Stimulated activated naive CD8-positive, alpha-beta T cell treated with anti-CD3 and anti-CD28 coated beads, Interleukin-15, Interleukin-2, amounts not matched to agents 100 U/mL and 50 U/mL, for 24 hours (primary cell): ENCODE results near the gene MAST2.
"Not testable (repeated sequence)": the region's sequence is repeated elsewhere in the genome, so short reads cannot be mapped to it uniquely, and the experiment has no call there.

ENCODE experiments used
- ATAC-seq: fragments of 150-1000 bp; cut with Tn5 transposase; one replicate; pipeline ENCODE4 v1.10.0; 2021
- DNase-seq: peaks from one replicate; pipeline ENCODE4 v3.0.0; 2021

Gene MAST2

DNA sequence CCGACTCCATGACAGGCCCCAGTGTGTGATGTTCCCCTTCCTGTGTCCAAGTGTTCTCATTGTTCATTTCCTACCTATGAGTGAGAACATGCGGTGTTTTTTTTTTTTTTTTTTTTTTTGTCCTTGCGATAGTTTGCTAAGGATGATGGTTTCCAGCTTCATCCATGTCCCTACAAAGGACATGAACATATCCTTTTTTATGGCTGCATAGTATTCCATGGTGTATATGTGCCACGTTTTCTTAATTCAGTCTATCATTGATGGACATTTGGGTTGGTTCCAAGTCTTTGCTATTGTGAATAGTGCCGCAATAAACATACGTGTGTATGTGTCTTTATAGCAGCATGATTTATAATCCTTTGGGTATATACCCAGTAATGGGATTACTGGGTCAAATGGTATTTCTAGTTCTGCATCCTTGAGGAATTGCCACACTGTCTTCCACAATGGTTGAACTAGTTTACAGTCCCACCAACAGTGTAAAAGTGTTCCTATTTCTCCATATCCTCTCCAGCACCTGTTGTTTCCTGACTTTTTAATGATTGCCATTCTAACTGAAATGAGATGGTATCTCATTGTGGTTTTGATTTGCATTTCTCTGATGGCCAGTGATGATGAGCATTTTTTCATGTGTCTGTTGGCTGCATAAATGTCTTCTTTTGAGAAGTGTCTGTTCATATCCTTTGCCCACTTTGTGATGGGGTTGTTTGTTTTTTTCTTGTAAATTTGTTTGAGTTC lies 54.5 kb downstream of the MAST2 start:
- DNase-seq, ATAC-seq: not testable (repeated sequence)

DNA sequence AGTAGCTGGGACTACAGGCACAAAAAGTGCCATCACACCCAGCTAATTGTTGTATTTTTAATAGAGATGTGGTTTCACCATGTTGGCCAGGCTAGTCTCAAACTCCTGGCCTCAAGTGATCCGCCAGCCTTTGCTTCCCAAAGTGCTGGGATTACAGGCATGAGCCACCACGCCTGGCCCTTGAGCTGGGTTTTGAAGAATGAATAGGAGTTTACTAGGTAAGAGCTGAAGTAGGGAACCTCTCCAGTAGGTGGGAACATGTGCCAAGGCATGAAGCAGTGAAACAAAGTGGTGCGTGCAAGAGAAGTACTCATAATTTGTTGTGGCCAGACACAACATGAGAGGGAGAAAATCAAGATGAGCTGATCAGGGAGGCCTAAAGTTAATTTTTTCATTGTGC lies 55.8 kb downstream of the MAST2 start:
- DNase-seq (no peak), ATAC-seq (no peak)

DNA sequence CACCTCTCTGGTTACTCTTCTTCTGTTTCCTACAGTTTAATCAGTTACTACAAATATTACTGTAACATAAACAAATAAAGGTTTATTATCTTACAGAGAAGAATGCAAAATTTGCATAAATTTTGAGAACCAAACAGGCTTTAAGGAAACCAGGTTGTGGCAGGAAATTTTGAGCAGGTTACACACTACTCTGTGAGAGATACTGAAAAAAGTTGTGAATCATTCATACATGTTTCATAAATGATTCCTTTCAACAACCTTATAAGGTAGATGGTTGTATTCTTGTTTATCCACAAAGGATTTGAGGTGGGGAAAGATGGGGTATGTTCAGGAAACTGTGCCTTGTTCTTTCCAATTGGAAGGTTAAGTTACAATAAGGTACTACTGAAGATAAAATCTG lies 58.6 kb downstream of the MAST2 start:
- no peak for DNase-seq
- peak; percentile 96 for ATAC-seq

DNA sequence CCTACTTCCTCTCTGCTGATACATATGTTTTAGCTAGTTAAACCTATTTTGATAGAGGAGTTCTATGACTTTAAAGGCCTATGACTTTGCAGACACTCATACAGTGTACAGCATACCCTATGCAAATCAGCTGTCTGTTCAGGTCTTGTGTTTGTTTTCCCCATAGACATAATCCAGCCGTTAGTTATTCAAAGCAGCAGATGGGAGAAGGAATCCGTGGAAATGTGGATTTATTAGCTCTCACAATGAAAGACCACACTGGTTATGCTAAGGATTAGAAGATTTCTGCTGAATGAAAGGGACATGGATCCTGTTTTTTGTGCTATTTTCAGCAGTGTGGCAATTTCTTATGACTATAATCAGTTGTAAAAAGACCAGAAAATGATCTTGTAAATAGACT lies 59.8 kb downstream of the MAST2 start:
- DNase-seq (no peak), ATAC-seq (no peak)

DNA sequence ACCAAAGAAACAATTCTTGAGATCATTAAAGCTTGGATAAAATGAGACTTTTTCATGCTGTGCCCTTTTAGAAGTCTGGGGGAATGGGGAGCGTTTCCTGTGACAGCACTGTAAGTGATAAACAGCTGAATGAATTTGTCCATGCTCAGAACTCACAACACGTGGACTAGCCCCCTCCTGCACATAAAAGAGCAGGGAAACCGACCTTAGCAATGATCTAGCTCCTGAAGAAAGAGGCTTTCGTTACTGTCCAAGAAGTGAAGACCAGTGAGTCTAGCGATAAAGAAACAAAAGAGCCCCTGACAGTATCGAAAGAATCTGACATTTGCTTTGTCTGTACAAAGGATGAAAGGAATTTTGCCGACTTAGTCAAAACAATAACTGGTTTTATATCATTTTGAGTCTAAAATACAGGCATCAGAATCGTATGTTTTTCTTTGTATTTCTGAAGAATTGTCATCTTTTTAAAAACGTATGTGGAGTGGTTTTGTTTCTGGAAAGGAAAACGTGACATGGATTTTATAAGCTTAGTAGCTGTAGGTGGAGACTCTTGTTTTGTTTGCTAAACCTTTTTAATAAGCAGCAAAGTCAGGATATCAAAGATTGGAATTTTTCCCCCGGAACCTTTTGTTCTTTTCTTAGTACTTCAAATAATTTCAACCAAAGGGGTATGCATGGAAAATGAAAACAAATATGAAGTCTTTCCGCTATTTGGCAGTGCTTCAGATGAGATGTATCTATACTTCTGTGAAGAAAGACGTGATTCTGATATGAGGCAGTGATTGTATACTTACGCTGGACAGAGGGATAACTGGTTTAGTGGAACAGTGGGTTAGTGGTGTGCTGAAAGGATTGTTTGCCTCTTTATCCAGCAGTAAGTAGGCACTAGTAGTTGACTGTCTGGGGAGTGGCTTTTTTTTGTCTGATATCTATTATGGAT lies 61.0 kb downstream of the MAST2 start:
- DNase-seq (no peak), ATAC-seq (no peak)

DNA sequence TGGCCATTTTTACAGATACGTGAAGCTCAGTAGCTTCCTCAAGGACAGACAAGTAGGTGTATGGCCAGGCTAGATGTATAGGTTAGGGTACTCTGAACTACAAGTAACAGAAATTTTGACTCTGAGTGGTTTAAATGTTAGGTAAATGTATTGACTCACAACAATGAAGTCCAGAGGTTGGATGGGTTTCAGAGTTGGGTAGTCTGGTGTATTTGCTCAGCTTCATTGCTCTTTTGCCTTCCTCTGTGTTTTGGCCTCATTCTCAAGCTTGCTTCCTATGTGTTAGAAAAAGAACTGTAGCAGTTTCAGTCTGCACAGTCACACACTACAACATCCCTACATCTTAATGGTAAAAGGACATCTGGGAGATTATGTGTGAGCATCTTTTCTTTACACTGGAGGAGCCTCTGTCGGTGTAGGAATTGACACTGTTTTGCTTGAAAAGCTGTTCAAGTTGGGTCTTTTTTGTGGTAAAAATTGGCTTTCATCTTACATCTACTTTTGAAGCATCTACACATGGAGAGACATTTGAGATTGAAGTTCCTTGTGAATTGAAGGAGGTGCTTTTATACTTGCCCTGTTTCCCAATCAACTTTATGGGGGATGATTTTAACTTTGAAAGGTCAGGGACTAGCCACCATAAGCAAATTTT lies 64.4 kb downstream of the MAST2 start:
- DNase-seq (no peak), ATAC-seq (no peak)

DNA sequence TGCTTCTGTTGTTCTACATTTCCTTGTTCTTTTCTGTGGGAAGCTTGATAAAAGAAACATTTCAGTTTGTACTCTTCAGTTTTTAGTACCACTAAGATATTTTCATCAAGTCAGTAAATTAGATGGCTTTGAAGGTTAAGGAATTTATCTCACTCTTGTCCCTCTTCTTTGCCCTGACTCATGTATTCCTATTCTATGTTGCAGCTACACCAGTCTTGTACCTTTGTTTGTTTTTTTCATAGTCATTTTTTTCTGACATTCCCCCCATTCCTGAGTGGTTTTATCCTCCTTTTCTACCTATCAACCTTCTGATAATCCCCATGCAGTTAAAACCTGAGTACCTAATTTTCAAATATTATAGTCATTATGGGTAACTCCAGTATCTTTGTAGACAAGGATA lies 65.4 kb downstream of the MAST2 start:
- no peak for DNase-seq
- no peak for ATAC-seq

DNA sequence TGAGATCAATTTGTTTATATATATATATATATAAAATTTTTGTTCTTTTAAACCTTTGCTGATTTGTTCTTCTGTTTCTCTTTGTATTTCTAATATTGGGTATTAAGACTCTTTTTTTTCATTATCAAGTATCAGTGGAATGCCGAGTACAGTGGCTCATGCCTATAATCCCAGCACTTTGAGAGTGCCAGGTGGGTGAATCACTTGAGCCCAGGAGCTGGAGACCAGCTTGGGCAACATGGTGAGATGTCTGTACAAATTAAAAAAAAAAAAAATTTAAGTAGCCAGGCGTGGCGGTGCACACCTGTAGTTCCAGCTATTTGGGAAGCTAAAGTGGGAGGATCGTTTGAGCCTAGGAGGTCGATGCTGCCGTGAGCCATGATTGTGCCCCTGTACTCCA lies 67.1 kb downstream of the MAST2 start:
- DNase-seq (no peak), ATAC-seq (no peak)

DNA sequence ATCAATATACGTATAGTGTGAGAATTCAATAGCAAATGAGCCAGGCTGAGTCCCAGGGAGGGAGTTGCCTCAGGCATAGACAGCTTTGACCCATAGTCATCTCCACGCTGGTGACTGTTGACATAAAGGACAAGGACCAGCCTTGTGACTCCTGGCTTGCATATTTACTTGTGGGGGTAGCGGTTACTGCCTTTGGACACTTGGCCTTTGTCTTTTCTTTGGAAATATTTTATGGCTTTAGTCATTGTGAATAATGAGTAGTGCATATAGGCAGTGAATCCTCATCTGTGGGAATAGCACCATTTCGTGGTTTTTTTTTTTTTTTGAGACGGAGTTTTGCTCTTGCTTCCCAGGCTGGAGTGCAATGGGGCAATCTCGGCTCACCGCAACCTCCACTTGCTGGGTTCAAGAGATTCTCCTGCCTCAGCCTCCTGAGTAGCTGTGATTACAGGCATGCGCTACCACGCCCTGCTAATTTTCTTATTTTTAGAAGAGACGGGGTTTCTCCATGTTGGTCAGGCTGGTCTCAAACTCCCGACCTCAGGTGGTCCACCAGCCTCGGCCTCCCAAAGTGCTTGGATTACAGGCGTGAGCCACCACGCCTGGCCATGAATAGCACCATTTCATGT lies 68.9 kb downstream of the MAST2 start:
- not testable (repeated sequence) for DNase-seq, ATAC-seq

DNA sequence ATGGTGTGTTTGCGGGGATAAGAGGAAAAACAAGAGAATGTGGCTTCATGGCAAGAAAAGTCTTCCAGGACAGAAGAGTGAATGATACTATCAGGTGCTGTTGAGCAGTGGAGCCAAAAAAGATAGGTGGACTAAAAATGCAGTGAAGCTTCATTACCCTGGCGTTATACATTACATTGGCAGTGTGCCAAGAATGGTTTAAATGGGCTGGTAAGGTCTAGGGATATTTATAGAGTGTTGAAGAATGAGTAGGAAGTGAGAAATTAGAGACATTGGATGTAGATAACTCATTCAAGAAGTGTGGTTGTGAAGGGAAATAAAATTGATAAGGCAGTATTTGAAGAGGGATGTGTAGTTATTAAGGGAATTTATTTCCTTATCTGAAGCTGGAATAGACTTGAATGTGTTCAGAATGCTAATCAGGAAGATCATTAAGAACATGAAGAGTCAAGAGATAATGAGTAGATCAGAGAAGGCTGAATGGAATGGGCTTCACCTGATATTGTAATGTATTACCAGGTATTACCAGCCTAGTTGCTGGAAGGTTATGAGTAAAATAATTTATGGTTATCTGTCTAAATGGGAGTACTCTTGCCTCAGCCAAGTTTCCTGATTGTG lies 72.7 kb downstream of the MAST2 start:
- ATAC-seq, result no peak
- no peak for DNase-seq

DNA sequence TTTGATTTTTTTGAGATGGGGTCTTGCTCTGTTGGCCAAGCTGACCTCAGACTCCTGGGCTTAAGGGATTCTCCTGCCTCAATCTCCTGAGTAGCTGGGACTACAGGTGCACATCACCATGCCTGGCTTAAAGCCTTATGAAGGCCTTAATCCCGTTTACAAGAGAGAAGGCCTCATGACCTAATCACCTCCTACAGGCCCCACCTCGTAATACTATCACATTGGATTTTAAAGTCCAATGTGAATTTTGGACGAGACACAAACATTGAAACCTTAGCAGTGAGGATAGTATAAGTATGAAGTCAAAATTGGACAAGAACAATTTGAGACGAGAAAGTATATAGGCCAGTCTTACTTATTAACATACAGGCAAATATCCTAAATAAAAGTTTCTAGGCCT lies 73.9 kb downstream of the MAST2 start:
- DNase-seq, result no peak
- no peak for ATAC-seq

DNA sequence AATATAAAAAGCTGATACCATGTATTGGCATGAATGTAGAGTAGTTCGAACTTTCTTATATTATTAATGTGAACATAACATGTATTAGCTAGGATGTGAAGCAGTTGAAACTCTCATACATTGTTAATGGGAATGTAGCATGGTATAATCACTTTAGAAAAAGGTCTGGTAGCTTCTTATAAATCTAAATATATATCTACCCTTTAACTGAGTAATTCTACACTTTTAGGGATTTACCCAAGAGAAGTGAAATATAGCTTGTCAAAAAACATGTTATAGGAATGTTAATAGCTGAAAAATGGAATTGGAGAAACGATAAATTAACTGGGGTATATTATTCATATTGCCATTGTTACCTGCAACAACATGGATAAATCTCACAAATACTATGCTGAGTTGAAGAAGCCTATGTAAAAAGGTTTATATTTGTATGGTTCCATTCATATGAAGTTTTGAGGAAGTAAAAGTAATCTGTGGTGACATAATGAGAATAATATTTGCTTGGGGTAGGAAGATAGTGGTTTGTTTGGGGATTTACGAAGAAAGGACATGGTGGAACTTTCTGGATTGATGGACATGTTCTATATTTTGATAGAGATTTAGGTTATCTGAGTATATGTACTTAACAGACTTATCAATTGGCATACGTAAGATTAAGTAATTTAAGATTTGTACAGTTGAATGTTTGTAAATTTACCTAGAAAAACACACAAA lies 76.6 kb downstream of the MAST2 start:
- ATAC-seq, result no peak
- no peak for DNase-seq

DNA sequence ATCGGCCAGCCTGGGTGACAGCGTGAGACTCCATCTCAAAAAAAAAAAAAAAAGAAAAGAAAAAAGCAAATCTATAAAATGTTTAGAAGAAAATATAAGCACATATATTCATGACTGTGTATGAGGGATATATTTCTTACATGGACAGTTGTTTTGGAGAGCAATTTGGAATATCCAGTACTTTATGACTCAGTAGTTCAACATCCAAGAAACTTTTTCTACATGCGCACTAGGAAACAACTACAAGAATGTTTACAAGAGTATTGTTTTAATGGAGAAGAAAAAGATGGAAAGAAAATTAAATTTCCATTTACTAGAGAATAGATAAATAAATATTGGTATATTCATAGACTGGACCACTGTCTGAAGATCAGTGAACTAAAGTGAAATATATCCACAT lies 77.5 kb downstream of the MAST2 start:
- ATAC-seq (no peak), DNase-seq (no peak)

DNA sequence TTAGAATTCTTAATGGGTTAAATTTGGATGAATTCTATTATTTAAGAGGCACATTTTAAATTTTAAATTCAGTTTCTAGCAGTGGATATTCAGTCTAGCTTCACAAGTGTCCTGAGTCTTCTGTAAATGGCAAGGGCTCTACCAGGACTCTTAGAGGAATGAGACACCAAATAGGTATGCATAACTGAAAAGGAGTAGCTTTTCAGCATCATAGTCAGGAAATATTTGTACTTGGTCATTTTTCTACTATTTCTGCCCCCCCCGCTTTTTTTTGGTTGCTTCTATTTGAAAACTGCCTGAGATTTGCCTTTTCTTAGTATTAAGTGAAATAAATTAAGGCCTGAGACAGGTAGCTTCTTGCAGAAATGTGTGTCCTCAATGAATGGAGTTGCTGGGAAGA lies 80.2 kb downstream of the MAST2 start:
- DNase-seq (no peak), ATAC-seq (no peak)

DNA sequence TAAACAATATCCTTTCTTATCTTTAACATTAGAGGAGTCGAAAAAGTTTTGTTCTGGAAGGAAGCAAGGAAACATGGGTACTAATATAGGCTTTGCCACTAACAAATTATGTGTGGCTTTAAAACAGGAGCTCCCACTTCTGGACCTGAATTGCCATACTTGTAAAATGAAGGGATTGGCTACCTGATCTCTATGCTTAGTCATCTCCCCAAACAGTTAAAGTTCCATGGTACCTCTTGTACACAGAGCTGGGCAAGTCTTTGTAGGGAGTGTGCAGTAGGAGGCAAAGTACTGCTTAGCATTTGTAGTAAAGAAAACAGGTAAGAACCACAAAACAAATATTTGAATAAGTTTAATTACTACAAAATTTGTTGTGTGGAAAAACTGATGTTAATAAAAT lies 81.3 kb downstream of the MAST2 start:
- ATAC-seq, result no peak
- DNase-seq, result no peak

DNA sequence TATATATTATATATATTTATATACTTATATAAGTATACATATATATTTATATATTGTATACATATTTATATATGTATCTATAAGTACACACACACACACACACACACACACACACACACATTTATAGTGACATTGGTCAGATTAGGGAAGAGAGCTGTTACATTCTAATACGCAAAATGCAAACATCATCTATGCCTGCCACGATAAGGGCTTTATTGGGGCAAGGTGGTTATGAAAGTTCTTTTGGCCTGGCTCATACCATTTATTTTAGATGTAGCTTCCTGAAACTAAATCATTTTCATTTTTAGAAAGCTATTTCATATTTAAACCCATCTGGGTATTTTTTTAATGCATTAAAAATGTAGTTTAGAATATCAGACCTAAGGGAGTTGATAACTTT lies 82.8 kb downstream of the MAST2 start:
- ATAC-seq (no peak), DNase-seq (no peak)

DNA sequence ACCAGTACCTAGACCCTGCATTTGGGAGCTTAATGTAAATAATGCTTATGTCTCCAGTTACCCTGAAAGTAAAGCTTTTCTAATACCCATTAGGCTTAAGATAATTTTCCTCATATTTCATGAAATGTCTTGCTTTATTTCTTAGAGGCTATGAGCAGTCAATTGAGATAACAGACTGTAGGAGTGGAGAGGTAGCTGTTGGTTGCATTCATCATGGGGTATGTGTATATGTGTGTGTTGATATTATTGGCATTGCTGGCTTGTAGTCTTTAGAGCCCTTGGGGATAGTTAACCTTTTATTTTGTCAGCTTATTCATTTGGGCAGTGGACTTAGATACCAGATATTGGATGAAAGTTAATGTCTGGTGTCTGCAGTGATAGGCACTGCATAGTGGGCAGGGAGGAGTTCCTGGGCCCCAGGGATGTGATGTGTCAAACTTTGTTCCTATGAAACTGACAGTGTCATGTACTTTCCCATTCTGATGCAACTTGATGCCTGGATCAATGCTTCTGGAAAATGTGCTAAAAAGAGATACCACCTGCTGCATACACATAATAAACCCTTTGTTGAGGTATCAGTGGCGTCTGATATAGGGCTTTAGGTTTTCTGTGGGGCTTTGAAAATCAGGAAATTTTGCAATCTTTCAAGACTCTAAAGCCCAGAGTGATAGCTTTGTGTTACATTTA lies 83.9 kb downstream of the MAST2 start:
- peak; percentile 16 for DNase-seq
- peak; percentile 77 for ATAC-seq

DNA sequence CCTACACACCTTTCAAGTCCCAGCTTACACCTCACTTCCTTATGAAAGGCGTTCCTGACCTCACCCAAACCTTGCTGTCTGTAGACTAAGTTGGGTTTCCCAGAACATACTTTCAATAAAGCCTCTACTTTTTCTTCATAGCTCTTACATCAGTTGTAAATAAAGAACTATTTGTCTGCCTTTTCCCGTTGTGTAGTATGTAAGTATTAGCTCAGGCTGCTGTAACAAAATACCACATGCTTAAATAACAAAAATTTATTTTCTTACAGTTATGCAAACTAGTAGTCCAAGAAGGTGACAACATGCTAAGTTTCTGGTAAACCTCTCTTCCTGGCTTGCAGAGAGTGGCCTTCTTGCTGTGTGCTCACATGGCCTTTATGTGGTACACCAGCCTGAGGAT lies 86.7 kb downstream of the MAST2 start:
- DNase-seq, result no peak
- ATAC-seq, result no peak

DNA sequence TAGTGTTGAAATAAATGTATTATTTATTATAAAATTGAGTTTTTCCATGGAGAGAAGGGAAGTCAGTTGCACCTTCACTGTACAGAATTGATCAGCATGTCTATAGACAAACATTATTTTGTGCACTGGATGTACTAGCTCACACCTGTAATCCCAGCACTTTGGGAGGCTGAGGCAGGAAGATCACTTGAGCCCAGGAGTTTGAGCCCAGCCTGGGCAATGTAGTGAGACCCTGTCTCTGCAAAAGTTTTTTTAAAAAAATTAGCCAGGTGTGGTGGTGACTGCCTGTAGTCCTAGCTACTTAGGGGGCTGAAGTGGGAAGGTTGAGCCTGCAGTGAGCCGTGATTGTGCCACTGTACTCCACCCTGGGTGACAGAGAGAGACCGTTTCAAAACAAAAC lies 87.7 kb downstream of the MAST2 start:
- DNase-seq (no peak), ATAC-seq (no peak)

DNA sequence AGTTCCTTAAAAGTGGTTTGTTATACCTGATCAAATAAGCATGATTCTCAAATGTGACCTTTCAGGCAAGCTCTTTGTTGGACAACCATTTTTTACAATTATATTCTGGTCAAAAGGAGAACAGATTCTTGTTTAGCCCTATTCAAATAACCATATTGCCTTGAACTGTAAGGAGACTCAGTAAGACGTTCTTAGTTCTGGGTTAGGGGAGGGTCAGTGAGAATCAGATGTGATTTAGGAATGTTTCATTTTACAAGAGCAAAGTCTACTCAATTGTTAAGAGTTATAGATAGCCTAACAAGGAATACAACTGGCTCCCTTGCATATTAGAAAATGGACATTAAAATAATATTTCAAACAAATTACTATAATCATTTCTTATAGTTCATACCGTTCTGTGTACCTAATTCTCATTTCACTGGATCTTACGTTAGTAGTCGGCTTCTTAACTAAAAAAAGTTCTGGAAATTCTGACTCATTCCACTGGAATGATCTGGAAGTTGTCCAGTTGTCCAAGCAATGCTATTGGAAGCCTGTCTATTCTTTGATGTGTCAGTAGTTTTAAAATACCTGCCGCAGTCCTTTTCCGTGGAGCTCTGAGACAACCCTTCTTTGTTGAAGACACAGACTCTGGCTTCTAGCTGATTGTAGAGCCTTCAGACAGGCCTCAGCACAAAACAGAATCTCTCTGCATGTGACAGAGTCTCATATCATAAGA lies 88.8 kb downstream of the MAST2 start:
- no peak for DNase-seq

More for the DNA sequence above, 88.8 kb downstream of the MAST2 start:
- no peak for ATAC-seq
